Motor neuron (in vitro differentiated cells): Measurements from ENCODE around the gene SLC26A11. TPM values are rescaled to one million over a fixed set of nuclear protein-coding genes. Genes with fewer than 3 reads are reported as not detected.
"Not testable (repeated sequence)": the region's sequence is repeated elsewhere in the genome, so short reads cannot be mapped to it uniquely, and the experiment has no call there.

ENCODE experiments used
- ATAC-seq, 8 experiments: fragments of 200-7000 bp; cut with Tn5 transposase; replicated peaks in 6 of 8; 2 replicates each; pipeline ENCODE4 v1.8.0; 2021; ENCODE audit warnings: mild to moderate bottlenecking in 8 of 8, moderate library complexity in 8 of 8
- H3K27ac ChIP-seq, 2 donors: fragments of 250-450 bp; sonication (Bioruptor Pico); 2 replicates each; pipeline ENCODE4 v1.9.0; 2021; ENCODE audit warnings: antibody characterized with exemption in 2 of 2, mild to moderate bottlenecking in 2 of 2, moderate library complexity in 1 of 2
- H3K4me1 ChIP-seq, 2 donors: fragments of 250-450 bp; sonication (Bioruptor Pico); replicated peaks in 1 of 2; 2 replicates each; pipeline ENCODE4 v1.6.1; 2021; ENCODE audit warnings: antibody characterized with exemption in 2 of 2, mild to moderate bottlenecking in 2 of 2, moderate library complexity in 1 of 2
- H3K4me3 ChIP-seq, 5 donors: fragments of 250-450 bp; sonication (Bioruptor Pico); 2 replicates each; pipeline ENCODE4 v1.9.0; 2021; ENCODE audit warnings: antibody characterized with exemption in 5 of 5, mild to moderate bottlenecking in 5 of 5, moderate library complexity in 4 of 5
- WGBS, 10 experiments: fragments of 450-650 bp; shearing (Covaris generic); methylation state at CpG; one replicate each; pipeline ENCODE4 v1.0.0; 2022; 5-methylcytosine and 5-hydroxymethylcytosine counted together
- in situ Hi-C, 9 experiments: fragments of 400-800 bp; cut with MboI; loops; one replicate each; pipeline ENCODE4 v1.15.0; 2021; ENCODE audit warnings: low sequenced_read_pairs in 9 of 9, low pct_unique_long_range_greater_than_20kb in 2 of 9; ENCODE audit not compliant: unreplicated experiment in 9 of 9
- total RNA-seq, 8 experiments: library from RNA; unstranded; fragments of 300-600 nt; gene quantifications; 2 replicates each; pipeline versions ENCODE4 v1.2.3 to v1.2.4, GENCODE V29; 2022

Gene SLC26A11
- total RNA-seq, 8 experiments from 2014 or later, result 9.1 to 41.3 (median 18.1) TPM

DNA sequence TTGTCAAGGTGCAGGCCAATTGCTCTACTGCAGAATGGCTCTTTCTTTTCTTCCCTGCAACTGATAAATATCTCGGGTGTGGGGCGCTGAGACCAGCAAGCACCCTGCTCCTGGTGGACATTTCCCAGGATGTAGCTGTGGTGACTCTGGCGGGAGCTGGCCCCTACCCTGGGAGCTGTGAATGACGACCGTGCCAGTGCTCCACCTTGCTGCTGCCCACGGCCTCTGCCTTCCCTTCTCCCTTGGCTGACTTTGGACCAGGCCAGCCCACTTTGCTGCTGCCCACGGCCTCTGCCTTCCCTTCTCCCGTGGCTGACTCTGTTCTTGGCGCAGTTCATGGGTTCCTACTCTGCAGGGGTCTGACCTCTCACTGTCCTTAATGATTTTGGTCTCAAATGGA lies 34.3 kb upstream of the SLC26A11 start:
- 82 to 100% (median 94%) methylated on average over 2 to 7 of the region's 9 CpGs; no CpG with 5 or more reads in 7 of the 10 experiments for WGBS, 10 experiments
- H3K4me1 ChIP-seq, result peaks cover 7 to 9% of the 10 kb centered on the region in 2 donors
- in situ Hi-C loops, result no loop called here

DNA sequence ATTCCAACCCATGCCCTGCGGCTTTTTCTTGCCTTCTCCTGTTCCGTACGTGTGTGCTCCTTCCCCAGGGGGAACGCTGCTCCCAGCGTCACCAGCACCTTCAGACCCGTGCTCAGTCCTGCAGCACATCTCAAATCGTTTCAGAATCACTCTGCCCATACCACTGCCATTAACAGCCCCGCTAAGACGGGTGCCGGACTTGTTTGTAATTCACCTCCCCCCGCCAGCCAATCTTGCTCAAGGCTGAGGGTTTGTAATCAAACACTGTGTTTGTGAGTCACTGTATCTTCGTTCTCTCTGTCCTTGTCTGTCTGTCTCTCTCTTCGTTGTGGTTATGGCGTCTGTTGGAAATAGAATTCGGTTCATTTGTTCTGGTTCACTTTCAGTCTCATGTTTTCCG lies 33.1 kb upstream of the SLC26A11 start:
- H3K4me1 ChIP-seq, result peaks cover 8 to 14% of the 10 kb centered on the region in 2 donors
- 15 to 100% (median 92%) methylated on average over 1 to 9 of the region's 16 CpGs; no CpG with 5 or more reads in 3 of the 10 experiments for WGBS, 10 experiments
- H3K27ac ChIP-seq, result no peak overlapping the region
- peak in 3 of 8 experiments; percentile 45 to 71 (median 47) for ATAC-seq
- no peak overlapping the region for H3K4me3 ChIP-seq
- in situ Hi-C loops, result no loop called here

More for the DNA sequence above, 34.3 kb upstream of the SLC26A11 start:
- H3K27ac ChIP-seq, result no peak overlapping the region
- H3K4me3 ChIP-seq, result no peak overlapping the region
- ATAC-seq, result no peak

DNA sequence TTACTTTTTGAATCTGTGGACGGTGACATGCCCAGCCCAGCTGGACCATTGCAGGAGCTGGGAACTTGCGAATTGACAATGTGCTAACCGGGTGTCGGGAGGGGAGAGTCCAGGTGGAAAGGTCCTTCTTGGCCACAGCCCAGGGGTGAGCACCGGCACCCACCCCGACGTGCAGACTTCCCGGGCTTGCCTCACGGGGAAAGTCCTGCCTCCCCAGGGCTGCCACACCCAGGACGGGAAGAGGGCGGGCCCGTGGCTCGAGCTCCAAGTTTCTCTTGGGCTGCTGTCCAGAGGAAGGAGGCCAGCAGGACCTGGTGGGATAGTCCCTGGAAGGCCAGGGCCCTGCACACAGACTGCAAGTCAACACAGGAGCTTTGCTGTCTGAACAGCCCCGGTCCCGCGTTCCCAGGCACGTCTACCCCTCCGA lies 32.7 kb upstream of the SLC26A11 start:
- in situ Hi-C loops, result no loop called here
- no peak overlapping the region for H3K4me3 ChIP-seq
- peaks cover 12 to 19% of the 10 kb centered on the region in 2 donors for H3K4me1 ChIP-seq
- H3K27ac ChIP-seq, result no peak overlapping the region
- peak in 3 of 8 experiments; percentile 86 to 91 (median 91) for ATAC-seq
- WGBS, 10 experiments, result 0 to 100% (median 79%) methylated on average over 1 to 9 of the region's 18 CpGs; no CpG with 5 or more reads in 5 of the 10 experiments

DNA sequence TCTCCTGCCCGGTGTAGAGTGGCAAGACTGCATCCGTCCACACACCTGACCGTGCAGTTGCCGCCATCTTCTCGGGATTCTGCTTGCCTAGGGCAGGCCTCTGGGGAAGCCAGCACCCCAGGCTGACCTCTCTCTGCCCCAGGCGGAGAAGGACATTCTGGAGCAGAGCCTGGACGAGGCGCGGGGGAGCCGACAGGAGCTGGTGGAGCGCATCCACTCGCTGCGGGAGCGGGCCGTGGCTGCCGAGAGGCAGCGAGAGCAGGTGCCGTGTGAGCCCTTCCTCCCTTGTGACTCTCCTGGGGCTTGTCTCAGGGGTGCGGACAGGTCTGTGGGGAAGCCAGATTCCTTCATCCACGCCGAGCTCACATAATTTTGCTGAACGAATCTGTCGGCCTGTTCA lies 30.6 kb upstream of the SLC26A11 start:
- peak in 2 of 8 experiments; percentile 21 to 33 for ATAC-seq
- Histone ChIP-seq H3K4me1 (peaks cover 9 to 17% of the 10 kb centered on the region in 2 donors), H3K4me3 (no peak overlapping the region), H3K27ac (no peak overlapping the region)
- 80 to 94% (median 80%) methylated on average over 2 to 9 of the region's 23 CpGs; no CpG with 5 or more reads in 6 of the 10 experiments for WGBS, 10 experiments
- in situ Hi-C loops, result no loop called here

DNA sequence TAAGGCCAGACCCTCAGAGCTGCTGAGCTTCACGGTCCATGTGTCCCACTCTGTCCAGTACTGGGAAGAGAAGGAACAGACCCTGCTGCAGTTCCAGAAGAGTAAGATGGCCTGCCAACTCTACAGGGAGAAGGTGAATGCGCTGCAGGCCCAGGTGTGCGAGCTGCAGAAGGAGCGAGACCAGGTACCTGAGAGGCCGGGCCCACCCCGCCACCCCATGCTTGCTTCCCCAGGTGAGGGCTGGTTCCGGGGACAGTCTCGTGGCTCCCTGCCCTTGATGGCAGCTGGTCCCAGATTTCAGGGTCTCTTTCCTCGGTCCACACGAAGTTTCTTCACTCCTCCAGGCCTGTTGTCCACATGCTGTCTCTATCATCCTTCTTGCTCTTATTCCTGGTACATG lies 29.5 kb upstream of the SLC26A11 start:
- Histone ChIP-seq H3K4me3 (no peak overlapping the region), H3K27ac (no peak overlapping the region), H3K4me1 (peaks cover 7 to 17% of the 10 kb centered on the region in 2 donors)
- ATAC-seq, result no peak
- in situ Hi-C loops, result no loop called here
- WGBS, 10 experiments, result 70 to 100% (median 95%) methylated on average over 1 to 4 of the region's 10 CpGs; no CpG with 5 or more reads in 7 of the 10 experiments

DNA sequence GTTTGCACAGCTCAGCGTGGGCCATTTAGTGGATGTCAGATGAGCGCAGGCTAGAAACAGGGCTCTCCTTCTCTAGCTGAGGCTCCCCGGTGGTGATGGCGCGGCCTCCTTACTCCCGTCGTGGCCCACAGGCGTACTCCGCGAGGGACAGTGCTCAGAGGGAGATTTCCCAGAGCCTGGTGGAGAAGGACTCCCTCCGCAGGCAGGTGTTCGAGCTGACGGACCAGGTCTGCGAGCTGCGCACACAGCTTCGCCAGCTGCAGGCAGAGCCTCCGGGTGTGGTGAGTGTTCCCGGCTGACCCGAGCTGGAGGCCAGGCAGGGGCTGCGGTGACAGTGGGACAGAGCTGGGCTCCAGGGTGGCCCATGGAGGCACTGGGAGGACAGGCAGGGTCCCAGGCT lies 29.0 kb upstream of the SLC26A11 start:
- H3K27ac ChIP-seq, result no peak overlapping the region
- H3K4me3 ChIP-seq, result no peak overlapping the region
- H3K4me1 ChIP-seq, result peaks cover 7 to 17% of the 10 kb centered on the region in 2 donors
- peak in 3 of 8 experiments; percentile 15 to 27 (median 25) for ATAC-seq
- 60% methylated on average over 2 of the region's 20 CpGs; no CpG with 5 or more reads in 8 of the 10 experiments for WGBS, 10 experiments
- in situ Hi-C loops, result no loop called here

DNA sequence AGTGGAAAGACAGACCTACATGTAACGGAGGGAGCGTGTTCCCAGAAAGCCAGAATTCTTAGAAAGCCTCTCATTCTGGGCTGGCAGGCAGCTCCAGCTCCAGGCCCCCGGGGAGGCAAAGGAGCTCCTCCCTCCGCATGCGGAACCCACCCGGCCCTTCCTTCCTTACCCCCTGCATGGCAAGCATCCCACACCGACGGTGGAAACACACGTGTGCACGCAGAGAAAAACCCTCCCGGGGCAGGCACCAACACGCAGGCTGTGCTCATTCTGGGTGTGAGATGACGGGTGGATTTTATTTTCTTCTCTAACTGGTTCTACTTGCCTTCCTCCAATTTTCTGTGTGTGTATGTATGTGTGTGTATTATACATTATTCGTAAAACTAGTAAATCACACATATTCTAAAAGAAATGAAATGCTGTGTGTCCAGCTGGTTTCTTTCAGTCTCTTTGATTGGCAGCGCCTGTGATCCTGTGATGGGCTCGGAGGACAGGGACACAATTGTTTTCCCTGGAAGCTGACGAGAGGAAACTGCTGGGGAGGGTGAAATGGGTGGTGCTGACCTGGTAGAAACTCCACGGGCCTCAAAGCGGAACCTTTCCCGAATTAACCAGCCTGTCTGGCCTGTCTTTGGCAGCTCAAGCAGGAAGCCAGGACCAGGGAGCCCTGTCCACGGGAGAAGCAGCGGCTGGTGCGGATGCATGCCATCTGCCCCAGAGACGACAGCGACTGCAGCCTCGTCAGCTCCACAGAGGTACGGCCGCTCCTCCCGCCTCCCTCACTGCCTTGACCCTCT lies 28.2 kb upstream of the SLC26A11 start:
- Histone ChIP-seq H3K27ac (no peak overlapping the region), H3K4me1 (peaks cover 7 to 17% of the 10 kb centered on the region in 2 donors), H3K4me3 (no peak overlapping the region)
- ATAC-seq, result peak in 6 of 8 experiments; percentile 15 to 76 (median 62)
- 20 to 100% (median 60%) methylated on average over 1 to 12 of the region's 29 CpGs; no CpG with 5 or more reads in 2 of the 10 experiments for WGBS, 10 experiments
- in situ Hi-C loops, result no loop called here

DNA sequence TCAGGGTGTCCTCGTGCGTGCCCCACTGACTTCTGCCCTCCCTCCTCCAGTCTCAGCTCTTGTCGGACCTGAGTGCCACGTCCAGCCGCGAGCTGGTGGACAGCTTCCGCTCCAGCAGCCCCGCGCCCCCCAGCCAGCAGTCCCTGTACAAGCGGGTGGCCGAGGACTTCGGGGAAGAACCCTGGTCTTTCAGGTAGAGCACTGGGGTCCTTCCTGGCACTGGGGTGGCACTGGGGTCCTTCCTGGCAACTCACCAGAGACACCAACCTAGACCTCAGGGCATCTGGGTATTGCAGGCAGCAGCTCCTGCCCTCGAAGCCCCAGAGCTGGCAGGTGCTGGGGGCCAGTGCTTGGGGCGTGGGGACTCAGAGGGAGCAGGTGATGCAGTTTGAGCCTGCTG lies 25.1 kb upstream of the SLC26A11 start:
- H3K4me3 ChIP-seq, result no peak overlapping the region
- peaks cover 7 to 11% of the 10 kb centered on the region in 2 donors for H3K4me1 ChIP-seq
- in situ Hi-C loops, result no loop called here
- 56 to 100% (median 81%) methylated on average over 1 to 6 of the region's 14 CpGs; no CpG with 5 or more reads in 6 of the 10 experiments for WGBS, 10 experiments
- H3K27ac ChIP-seq, result no peak overlapping the region
- ATAC-seq, result no peak

DNA sequence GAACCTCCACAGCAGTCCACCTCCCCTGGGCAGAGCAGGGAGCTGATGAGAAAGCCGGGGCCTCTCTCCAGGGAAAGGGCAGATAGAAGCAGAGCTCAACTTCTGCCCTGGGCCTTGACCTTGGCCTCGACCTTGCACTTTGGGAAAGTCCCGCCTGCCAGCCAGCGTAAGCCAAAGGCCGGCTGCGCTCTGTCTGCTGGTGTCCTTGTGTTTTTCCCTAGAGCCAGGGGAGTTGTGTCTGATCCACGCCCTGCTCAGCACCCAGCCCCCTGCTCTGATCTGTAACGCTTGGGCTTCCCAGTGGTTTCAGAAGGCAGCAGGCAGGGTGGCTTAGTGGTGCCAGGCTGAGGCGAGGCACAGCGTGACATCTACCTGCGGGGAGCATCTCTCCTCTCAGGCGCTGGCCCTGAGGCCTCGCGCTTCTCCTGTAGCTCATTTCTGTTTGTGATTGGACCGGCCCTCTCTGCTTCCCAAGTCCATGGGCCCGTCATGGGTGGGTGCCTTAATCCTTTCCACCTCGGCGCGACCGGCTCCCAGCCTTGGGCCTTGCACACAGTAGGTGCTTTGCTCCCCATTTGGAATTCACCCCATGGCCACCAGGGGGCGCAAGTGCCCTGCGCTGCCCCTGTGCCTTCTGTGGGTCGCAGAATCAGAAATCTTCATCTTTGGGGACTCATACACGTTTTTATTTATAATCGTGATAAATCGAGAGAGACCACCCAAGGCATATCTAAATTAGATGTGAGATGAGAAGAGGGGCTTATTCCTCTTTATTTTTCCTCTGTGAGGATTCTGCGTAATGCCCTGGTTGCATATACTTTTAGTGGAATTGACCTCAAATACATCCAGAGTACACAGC lies 24.3 kb upstream of the SLC26A11 start:
- in situ Hi-C loops, result no loop called here
- ATAC-seq, result peak in 1 of 8 experiments; percentile 26
- Histone ChIP-seq H3K27ac (no peak overlapping the region), H3K4me3 (no peak overlapping the region), H3K4me1 (peaks cover 7 to 11% of the 10 kb centered on the region in 2 donors)
- 24 to 100% (median 64%) methylated on average over 1 to 12 of the region's 27 CpGs; no CpG with 5 or more reads in 1 of the 10 experiments for WGBS, 10 experiments

DNA sequence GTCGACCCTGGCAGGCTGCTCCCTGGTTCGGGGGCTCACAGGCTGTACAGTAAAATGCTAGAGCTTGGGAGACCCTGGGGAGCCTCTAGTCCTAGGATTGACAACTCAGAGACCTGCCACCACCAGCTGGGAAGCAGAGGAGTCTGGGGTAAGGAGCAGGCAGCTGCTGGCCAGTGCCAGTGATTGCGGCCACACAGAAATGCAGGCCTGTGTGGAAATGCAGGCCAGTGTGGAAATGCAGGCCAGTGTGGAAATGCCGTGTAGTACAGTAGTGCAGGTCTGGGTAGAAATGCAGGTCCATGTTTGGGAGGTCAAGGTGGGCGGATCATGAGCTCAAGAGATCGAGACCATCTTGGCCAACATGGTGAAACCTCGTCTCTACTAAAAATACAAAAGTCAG lies 23.6 kb upstream of the SLC26A11 start:
- 40 to 100% (median 91%) methylated on average over 1 to 7 of the region's 7 CpGs; no CpG with 5 or more reads in 2 of the 10 experiments for WGBS, 10 experiments
- Histone ChIP-seq H3K27ac (no peak overlapping the region), H3K4me1 (peaks cover 7 to 10% of the 10 kb centered on the region in 2 donors), H3K4me3 (no peak overlapping the region)
- in situ Hi-C loops, result no loop called here
- ATAC-seq, result no peak

DNA sequence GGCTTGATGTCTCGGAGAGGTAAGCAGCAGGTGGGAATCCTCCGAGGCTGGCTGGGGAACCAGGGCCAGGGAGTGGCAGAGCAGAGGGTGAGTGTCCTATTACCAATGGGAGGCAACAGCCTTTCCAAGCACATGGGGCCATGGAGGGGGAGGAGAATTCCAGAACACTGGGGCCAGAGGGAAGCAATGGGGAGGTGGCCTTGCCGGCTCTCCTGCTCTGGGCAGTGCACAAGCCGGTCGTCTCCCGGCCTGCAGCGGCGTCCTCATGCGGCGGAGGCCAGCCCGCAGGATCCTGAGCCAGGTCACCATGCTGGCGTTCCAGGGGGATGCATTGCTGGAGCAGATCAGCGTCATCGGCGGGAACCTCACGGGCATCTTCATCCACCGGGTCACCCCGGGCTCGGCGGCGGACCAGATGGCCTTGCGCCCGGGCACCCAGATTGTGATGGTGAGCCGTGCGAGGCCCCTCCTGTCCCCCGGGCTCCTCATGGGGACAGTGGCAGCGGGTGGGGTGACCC lies 22.0 kb upstream of the SLC26A11 start:
- H3K4me1 ChIP-seq, result no peaks in the 10 kb centered on the region
- H3K4me3 ChIP-seq, result no peak overlapping the region
- in situ Hi-C loops, result no loop called here
- WGBS, 10 experiments, result 67 to 93% (median 74%) methylated on average over 3 to 10 of the region's 27 CpGs; no CpG with 5 or more reads in 7 of the 10 experiments
- H3K27ac ChIP-seq, result no peak overlapping the region
- peak; percentile 14 to 80 (median 52) for ATAC-seq

DNA sequence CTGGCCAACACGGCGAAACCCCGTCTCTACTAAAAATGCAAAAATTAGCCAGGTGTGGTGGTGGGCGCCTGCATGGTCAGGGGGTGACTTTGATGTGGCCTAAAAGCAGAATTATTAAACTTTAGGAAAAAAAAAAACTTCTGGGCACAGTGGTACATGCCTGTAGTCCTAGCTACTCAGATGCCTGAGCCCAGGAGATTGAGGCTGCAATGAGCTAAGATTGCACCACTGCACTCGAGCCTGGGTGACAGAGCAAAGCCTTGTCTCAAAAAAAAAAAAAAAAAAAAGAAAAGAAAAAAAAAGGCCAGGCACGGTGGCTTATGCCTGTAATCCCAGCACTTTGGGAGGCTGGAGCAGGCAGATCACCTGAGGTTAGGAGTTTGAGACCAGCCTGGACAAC lies 20.9 kb upstream of the SLC26A11 start:
- WGBS, 10 experiments, result 0 to 100% (median 64%) methylated on average over 1 to 6 of the region's 6 CpGs; no CpG with 5 or more reads in 1 of the 10 experiments
- H3K4me3 ChIP-seq, H3K4me1 ChIP-seq, in situ Hi-C loops, ATAC-seq, H3K27ac ChIP-seq: not testable (repeated sequence)
